K562 (cell line): ENCODE data around the gene PCBD1.

ENCODE experiments used
- EP300 ChIP-seq: IDR thresholded peaks from 2 replicates; pipeline ENCODE4 v1.6.1; 2012; ENCODE audit warnings: low read length, improper control_type of control experiment
- ERF ChIP-seq: fragments of 450-650 bp; formaldehyde crosslinking; IDR thresholded peaks from 2 replicates; pipeline ENCODE4 v1.4.0; 2020; ENCODE audit warnings: mild to moderate bottlenecking, mixed read lengths
- POLR2A ChIP-seq: fragments of 450-650 bp; conservative IDR thresholded peaks from 2 replicates; pipeline ENCODE4 v1.6.1; 2016
- RBFOX2 ChIP-seq: fragments of 200-400 bp; formaldehyde crosslinking; IDR thresholded peaks from 2 replicates; pipeline ENCODE4 v1.6.1; 2017; ENCODE audit warnings: low read depth, mild to moderate bottlenecking, low read length, moderate library complexity
- RNF2 ChIP-seq: sonication (generic); IDR thresholded peaks from 2 replicates; pipeline ENCODE4 v1.6.1; 2016

GRCh38 chr10:70838270-70838805, 50.0 kb downstream of the PCBD1 start:
- TF ChIP-seq EP300 (no peak), RNF2 (no peak), POLR2A (no peak), ERF (no peak), RBFOX2 (no peak)
